ENCODE results near the gene ARHGAP42.

ARHGAP42 gene

DNA sequence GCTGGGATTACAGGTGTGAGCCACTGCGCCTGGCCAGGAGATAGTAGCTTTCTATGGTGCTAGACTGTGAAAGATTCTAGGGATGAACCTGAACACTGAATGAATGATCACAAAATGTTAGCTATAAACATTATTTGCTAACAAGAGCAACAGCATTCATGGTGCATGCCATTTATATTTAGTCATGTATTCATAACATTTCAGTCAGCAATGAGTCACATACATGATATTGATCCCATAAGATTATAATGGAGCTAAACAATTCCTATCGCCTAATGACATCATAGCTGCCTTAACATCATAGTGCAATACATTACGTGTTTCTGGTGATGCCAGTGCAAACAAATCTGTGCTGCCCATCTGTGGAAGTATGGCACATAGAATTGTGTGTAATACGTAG lies 164.1 kb downstream of the ARHGAP42 start:
- FAIRE-seq (peak; percentile 54), DNase-seq (ENCODE audit: insufficient read length) (no peak)
- no peak for TF ChIP-seq TAF1 (IDR thresholded peaks at IDR 0.05; ENCODE audit: borderline replicate concordance, low read depth, low read length)
- no peak for TF ChIP-seq POLR2AphosphoS5 (IDR thresholded peaks at IDR 0.05; ENCODE audit: low read depth, low read length)
- no peak for TF ChIP-seq POLR2A (IDR thresholded peaks at IDR 0.05; ENCODE audit: low read depth, low read length)

DNA sequence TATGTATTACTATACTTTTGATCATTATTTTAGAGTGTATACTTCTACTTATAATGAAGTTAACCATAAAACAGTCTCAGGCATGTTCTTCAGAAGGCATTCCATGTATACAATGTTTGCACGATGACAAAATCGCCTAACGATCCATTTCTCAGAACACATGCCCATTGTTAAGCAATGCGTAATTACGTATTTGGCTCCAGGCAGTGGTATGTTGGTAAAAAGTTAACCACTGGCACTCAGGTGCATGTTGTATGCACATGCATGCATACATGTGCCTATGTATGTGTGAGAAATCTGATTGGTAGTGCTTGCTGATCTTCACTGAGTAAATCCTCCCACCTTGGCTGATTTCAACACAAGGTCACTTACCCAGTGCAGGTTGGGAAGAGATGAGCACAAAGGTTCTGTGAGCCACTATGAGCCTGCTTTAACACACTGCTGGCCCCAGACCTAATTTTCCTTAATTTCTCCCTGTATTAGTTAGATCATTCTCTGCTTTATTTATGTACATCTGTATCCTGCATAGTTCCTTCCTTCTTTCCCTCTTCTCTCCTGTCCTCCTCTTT lies 164.6 kb downstream of the ARHGAP42 start:
- no peak for FAIRE-seq
- TF ChIP-seq TAF1 (IDR thresholded peaks at IDR 0.05; ENCODE audit: borderline replicate concordance, low read depth, low read length) = no peak
- TF ChIP-seq POLR2AphosphoS5 (IDR thresholded peaks at IDR 0.05; ENCODE audit: low read depth, low read length) = no peak
- no peak for TF ChIP-seq POLR2A (IDR thresholded peaks at IDR 0.05; ENCODE audit: low read depth, low read length)
- DNase-seq (ENCODE audit: insufficient read length) = no peak

DNA sequence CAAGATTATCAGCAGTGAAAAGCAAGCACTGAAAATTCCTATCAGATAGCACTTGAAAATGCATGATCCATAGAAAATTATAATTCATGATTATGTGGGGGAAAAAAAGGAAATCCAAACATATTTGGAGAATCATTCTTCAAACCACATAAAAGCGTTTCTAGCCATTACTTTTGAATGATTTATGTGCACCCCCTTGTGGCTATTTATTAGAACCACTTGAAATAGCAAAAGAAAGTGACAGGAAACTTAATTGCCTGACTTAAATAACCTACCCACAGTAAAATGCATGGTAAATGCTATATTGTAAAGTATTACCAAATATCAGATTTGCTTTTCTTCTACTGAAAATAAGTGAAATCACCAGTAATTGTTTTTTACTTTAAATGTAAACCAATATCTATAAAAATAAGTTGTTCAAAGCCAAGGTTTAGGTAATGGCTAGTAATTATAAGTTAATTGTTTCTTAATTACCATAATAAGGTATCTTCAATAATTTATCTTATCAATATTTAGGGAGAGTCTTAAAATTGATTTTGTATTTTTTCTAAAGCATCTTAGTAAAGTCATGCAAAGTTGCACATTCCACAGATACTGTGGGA lies 168.5 kb downstream of the ARHGAP42 start:
- no peak for DNase-seq (ENCODE audit: insufficient read length)
- TF ChIP-seq POLR2AphosphoS5 (IDR thresholded peaks at IDR 0.05; ENCODE audit: low read depth, low read length) (no peak), TAF1 (IDR thresholded peaks at IDR 0.05; ENCODE audit: borderline replicate concordance, low read depth, low read length) (no peak), POLR2A (IDR thresholded peaks at IDR 0.05; ENCODE audit: low read depth, low read length) (no peak)
- peak; percentile 88 for FAIRE-seq

DNA sequence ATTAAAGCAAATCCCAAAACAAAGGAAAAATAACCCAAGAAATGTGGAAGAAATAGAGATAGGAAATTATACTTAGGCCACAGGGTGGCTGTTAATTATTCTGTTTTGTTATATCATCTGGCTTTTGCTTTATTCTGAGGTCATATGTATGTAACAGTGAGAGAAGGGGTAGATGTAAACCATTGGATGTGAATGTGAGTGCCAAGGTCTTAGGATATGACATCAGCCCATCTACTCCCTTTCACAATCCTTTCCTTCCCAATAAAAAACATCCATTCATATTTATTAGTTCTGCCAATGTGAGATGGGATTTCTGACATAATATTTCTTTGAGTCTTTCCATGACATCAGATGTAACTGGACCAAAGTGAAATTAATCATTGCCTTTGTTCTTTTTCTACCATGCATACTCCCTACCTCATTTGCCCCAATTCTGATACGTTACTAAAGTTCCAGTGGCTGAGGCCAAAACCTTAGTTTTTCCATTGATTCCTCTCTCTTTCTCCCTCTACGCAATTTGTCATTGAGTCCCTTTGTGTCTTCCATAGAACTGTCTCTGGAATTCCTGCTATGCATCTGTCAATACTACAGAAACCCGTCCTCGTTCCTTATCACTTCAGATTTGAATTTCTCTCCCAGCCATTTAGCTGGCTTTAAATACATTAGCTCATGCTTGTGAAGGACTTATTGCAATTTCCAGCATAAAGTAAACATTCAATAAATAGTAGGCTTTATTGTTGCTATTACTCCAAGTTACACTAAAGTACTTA lies 170.3 kb downstream of the ARHGAP42 start:
- no peak for TF ChIP-seq TAF1 (IDR thresholded peaks at IDR 0.05; ENCODE audit: borderline replicate concordance, low read depth, low read length)
- no peak for TF ChIP-seq POLR2AphosphoS5 (IDR thresholded peaks at IDR 0.05; ENCODE audit: low read depth, low read length)
- TF ChIP-seq POLR2A (IDR thresholded peaks at IDR 0.05; ENCODE audit: low read depth, low read length) = no peak
- no peak for FAIRE-seq

DNA sequence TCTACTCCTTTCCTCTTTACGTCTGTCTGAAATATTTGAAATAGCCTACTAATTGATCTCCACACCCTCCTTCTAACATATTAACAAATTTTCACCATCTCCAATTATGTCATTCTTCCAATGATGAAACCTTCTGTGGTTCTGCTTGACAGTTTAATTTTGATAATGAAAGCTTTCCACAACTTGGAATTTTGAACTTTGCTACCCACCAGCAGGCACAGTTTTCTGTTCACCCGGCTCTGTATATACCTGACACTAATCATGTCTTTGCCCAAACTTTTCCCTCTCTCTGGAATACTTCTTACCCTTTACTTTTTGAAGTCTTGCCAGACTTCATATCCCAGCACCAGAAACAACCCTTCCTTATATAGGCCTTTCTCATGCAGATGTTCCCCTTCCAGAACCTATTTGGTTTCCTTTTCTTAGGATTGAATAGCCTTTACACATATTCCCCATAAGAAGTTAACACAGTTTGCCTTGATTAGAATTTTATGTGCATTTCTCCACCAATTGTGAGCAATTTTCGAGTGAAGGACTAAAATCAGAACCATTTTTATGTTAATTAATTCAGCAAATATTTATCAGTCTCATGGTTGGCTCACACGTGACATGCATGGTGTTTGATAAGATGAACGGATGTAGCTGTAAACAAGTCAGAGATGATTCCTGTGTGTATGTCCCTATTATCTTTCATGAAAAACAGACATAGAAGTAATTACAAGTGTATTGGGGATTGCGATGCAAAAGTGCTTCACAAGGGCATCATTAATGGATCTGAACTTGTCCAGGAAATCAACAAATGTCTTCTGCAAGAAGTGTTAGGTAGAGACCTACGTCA lies 173.4 kb downstream of the ARHGAP42 start:
- no peak for DNase-seq (ENCODE audit: insufficient read length)
- TF ChIP-seq TAF1 (IDR thresholded peaks at IDR 0.05; ENCODE audit: borderline replicate concordance, low read depth, low read length) = no peak
- no peak for TF ChIP-seq POLR2AphosphoS5 (IDR thresholded peaks at IDR 0.05; ENCODE audit: low read depth, low read length)
- TF ChIP-seq POLR2A (IDR thresholded peaks at IDR 0.05; ENCODE audit: low read depth, low read length) = no peak
- FAIRE-seq = peak; percentile 30

More for the DNA sequence above, 170.3 kb downstream of the ARHGAP42 start:
- no peak for DNase-seq (ENCODE audit: insufficient read length)

DNA sequence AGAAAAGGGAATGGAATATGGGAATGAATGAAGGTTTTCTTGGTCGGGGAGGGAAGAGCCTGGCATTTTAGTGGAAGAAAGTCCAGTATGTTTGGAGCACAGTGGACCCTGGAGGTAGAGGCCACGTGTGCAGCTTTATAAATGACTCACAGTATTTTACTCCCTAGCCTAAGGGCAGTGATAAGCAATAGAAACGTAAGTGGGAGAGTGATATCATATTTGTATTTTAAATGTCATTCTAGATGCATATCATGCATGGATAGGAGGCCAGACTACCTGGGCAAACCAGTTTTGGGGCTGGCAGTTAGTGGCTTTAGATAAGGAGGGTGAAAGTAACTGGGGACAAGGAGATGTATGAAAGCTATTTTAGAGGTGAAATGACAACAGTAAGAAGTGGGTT lies 174.1 kb downstream of the ARHGAP42 start:
- FAIRE-seq = peak; percentile 61
- TF ChIP-seq POLR2AphosphoS5 (IDR thresholded peaks at IDR 0.05; ENCODE audit: low read depth, low read length) (no peak), TAF1 (IDR thresholded peaks at IDR 0.05; ENCODE audit: borderline replicate concordance, low read depth, low read length) (no peak), POLR2A (IDR thresholded peaks at IDR 0.05; ENCODE audit: low read depth, low read length) (no peak)
- DNase-seq (ENCODE audit: insufficient read length) = no peak

DNA sequence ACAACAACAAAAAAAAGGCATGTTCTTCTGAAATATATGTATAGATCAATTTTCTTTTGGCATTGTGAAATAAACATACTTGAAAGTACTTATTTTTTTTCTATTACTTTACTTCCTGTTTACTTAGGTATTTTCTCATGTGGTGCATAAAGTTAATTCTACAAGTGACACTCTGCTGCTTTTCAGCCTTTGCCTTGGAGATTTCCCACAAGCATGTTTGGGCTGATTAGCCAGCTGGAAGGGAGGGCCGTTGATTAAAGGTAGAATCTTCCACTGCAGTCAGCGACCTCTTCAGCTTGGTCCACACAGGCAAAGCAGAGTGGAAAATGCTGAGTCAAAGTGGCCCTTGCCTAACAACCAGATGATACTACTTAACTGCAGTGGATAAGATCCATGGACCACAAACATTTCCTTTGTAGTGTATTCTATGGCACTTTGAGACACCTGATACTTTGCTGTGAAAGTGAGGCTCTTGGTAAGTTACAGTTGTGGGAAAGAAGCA lies 176.0 kb downstream of the ARHGAP42 start:
- TF ChIP-seq POLR2AphosphoS5 (IDR thresholded peaks at IDR 0.05; ENCODE audit: low read depth, low read length) (no peak), POLR2A (IDR thresholded peaks at IDR 0.05; ENCODE audit: low read depth, low read length) (no peak), TAF1 (IDR thresholded peaks at IDR 0.05; ENCODE audit: borderline replicate concordance, low read depth, low read length) (no peak)
- FAIRE-seq = peak; percentile 82
- no peak for DNase-seq (ENCODE audit: insufficient read length)

DNA sequence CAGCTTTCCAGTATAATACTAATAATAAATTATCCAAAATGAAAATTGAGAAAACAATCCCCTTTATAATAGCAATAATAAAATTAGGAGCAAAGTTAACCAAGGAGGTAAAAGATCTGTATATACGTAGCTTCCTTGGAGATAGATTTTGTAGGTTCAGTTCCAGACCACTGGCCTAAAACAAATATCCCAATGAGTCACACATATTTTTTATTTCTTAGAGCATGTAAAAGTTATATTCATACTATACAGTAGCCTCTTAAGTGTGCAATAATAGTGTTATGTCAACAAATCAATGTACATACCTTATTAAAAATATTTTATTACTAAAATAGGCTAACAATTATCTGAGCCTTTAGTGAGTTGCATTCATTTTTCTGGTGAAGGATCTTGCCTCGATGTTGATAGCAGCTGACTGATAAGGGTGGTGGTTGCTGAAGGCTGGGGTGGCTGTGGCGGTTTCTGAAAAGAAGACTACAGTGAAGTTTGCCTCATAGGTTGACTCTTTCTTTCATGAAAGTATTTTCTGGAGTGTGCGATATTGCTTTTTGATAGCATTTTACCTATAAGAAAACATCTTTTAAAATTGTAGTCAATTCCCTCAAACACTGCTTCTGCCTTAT lies 178.5 kb downstream of the ARHGAP42 start:
- no peak for TF ChIP-seq POLR2AphosphoS5 (IDR thresholded peaks at IDR 0.05; ENCODE audit: low read depth, low read length)
- TF ChIP-seq TAF1 (IDR thresholded peaks at IDR 0.05; ENCODE audit: borderline replicate concordance, low read depth, low read length) = no peak
- no peak for TF ChIP-seq POLR2A (IDR thresholded peaks at IDR 0.05; ENCODE audit: low read depth, low read length)
- FAIRE-seq = no peak
- no peak for DNase-seq (ENCODE audit: insufficient read length)

DNA sequence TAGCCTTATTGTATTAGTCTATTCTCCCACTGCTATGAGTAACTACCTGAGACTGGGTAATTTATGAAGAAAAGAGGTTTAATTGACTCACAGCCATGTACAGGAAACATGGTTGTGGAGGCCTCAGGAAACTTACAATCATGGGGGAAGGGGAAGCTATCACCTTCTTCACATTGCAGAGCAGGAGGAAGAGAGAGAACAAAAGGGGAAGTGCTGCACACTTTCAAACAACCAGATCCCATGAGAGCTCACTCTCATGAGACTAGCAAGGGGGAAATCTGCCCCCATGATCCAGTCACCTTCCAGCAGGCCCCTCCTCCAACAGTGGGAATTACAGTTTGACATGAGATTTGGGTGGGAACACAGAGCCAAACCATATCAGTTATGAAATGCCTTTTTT lies 179.4 kb downstream of the ARHGAP42 start:
- TF ChIP-seq TAF1 (IDR thresholded peaks at IDR 0.05; ENCODE audit: borderline replicate concordance, low read depth, low read length) = no peak
- TF ChIP-seq POLR2A (IDR thresholded peaks at IDR 0.05; ENCODE audit: low read depth, low read length) = no peak
- TF ChIP-seq POLR2AphosphoS5 (IDR thresholded peaks at IDR 0.05; ENCODE audit: low read depth, low read length) = no peak
- peak; percentile 67 for FAIRE-seq
- DNase-seq (ENCODE audit: insufficient read length) = no peak

DNA sequence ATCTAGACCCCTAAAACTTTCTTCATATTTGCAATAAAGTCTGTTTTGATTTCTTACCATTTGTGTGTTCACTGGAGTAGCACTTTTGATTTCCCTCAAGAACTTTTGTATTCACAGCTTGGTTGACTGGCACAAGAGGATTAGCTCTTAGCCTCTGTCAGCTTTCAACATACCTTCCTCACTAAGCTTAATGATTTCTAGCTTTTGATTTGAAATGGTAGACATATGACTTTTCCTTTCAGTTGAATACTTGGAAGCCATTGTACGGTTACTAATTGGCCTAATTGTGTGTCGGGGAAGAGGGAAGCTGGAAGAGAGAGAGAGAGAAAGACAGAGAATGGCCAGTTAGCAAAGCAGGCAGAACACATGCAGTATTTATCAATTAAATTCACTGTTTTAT lies 180.5 kb downstream of the ARHGAP42 start:
- FAIRE-seq (no peak), DNase-seq (ENCODE audit: insufficient read length) (no peak)
- TF ChIP-seq POLR2A (IDR thresholded peaks at IDR 0.05; ENCODE audit: low read depth, low read length) (no peak), TAF1 (IDR thresholded peaks at IDR 0.05; ENCODE audit: borderline replicate concordance, low read depth, low read length) (no peak), POLR2AphosphoS5 (IDR thresholded peaks at IDR 0.05; ENCODE audit: low read depth, low read length) (no peak)

All from GM12892 (cell line).